Activated T-cell treated with anti-CD3 and anti-CD28 coated beads, Interleukin-2, amount 50 U/mL, for 72 hours (primary cell): ENCODE measurements around the gene SORCS3. TPM values are rescaled to one million over a fixed set of nuclear protein-coding genes. Genes with fewer than 3 reads are reported as not detected.

Source experiments
- ATAC-seq, 2 donors: fragments of 150-1000 bp; cut with Tn5 transposase; replicated peaks in 1 of 2; 2 replicates each; pipeline ENCODE4 v1.10.0; 2021; ENCODE audit warnings: moderate library complexity in 2 of 2, mild to moderate bottlenecking in 1 of 2
- DNase-seq, 2 donors: peaks; one replicate each; pipeline ENCODE4 v3.0.0; 2021 to 2022; ENCODE audit warnings: mixed read lengths in 1 of 2
- H3K27ac Mint-ChIP-seq: one replicate; pipeline ENCODE4 v1.8.0; 2022; ENCODE audit warnings: mild to moderate bottlenecking, moderate library complexity, mixed read lengths
- H3K27me3 Mint-ChIP-seq: one replicate; pipeline ENCODE4 v1.8.0; 2022; ENCODE audit warnings: low read depth, mixed read lengths
- H3K36me3 Mint-ChIP-seq, 2 donors: one replicate each; pipeline ENCODE4 v1.8.0; 2022; ENCODE audit warnings: mixed read lengths in 2 of 2, mild to moderate bottlenecking in 1 of 2; ENCODE audit not compliant: insufficient read depth in 2 of 2
- H3K4me1 Mint-ChIP-seq: one replicate; pipeline ENCODE4 v1.8.0; 2022; ENCODE audit warnings: low read depth, mixed read lengths
- H3K4me3 Mint-ChIP-seq, 2 donors: one replicate each; pipeline ENCODE4 v1.8.0; 2022; ENCODE audit warnings: mild to moderate bottlenecking in 2 of 2, mixed read lengths in 2 of 2, moderate library complexity in 2 of 2
- H3K9me3 Mint-ChIP-seq, 2 donors: one replicate each; pipeline ENCODE4 v1.8.0; 2022; ENCODE audit warnings: mixed read lengths in 2 of 2
- total RNA-seq, 2 donors: library from RNA; stranded (reverse); gene quantifications; one replicate each; pipeline ENCODE4 v1.2.3, GENCODE V29; 2022

The SORCS3 gene
- total RNA-seq, 2 donors from 2014 or later = not detected

- Mint-ChIP-seq H3K27me3 (no peaks in the 10 kb centered on the region), H3K9me3 (peaks cover 0 to under 1% of the 10 kb centered on the region in 2 donors), H3K4me1 (no peaks in the 10 kb centered on the region), H3K4me3 (no peak overlapping the region), H3K36me3 (no peaks in the 10 kb centered on the region), H3K27ac (no peak overlapping the region)
- DNase-seq = no peak
- no peak for ATAC-seq
These were observed 266.4 kb downstream of the SORCS3 start for GRCh38 chr10:104907521-104907920.

GRCh38 chr10:104908581-104908980 is 267.5 kb downstream of the SORCS3 start:
- Mint-ChIP-seq H3K27me3 (no peaks in the 10 kb centered on the region), H3K4me1 (no peaks in the 10 kb centered on the region), H3K36me3 (no peaks in the 10 kb centered on the region), H3K4me3 (no peak overlapping the region), H3K27ac (no peak overlapping the region), H3K9me3 (peaks cover 0 to 3% of the 10 kb centered on the region in 2 donors)
- DNase-seq (no peak), ATAC-seq (no peak)

GRCh38 chr10:104910712-104911111 is 269.6 kb downstream of the SORCS3 start:
- no peaks in the 10 kb centered on the region for H3K27me3 Mint-ChIP-seq
- no peak overlapping the region for H3K4me3 Mint-ChIP-seq

GRCh38 chr10:104913390-104913789 is 272.3 kb downstream of the SORCS3 start:
- no peak for ATAC-seq

More at GRCh38 chr10:104910712-104911111, 269.6 kb downstream of the SORCS3 start:
- no peak overlapping the region for H3K27ac Mint-ChIP-seq
- H3K36me3 Mint-ChIP-seq = no peaks in the 10 kb centered on the region
- H3K4me1 Mint-ChIP-seq = no peaks in the 10 kb centered on the region
- peaks cover 0 to 4% of the 10 kb centered on the region in 2 donors for H3K9me3 Mint-ChIP-seq
- ATAC-seq (no peak), DNase-seq (no peak)

GRCh38 chr10:104920476-104920875 is 279.4 kb downstream of the SORCS3 start:
- ATAC-seq (no peak), DNase-seq (no peak)
- Mint-ChIP-seq H3K4me1 (no peaks in the 10 kb centered on the region), H3K27me3 (no peaks in the 10 kb centered on the region), H3K4me3 (no peak overlapping the region), H3K36me3 (no peaks in the 10 kb centered on the region), H3K9me3 (no peaks in the 10 kb centered on the region), H3K27ac (no peak overlapping the region)

More at GRCh38 chr10:104913390-104913789, 272.3 kb downstream of the SORCS3 start:
- DNase-seq = no peak
- Mint-ChIP-seq H3K27ac (no peak overlapping the region), H3K36me3 (no peaks in the 10 kb centered on the region), H3K9me3 (peaks cover 0 to 4% of the 10 kb centered on the region in 2 donors), H3K27me3 (no peaks in the 10 kb centered on the region), H3K4me1 (no peaks in the 10 kb centered on the region), H3K4me3 (no peak overlapping the region)

GRCh38 chr10:104921763-104922162 is 280.7 kb downstream of the SORCS3 start:
- no peaks in the 10 kb centered on the region for H3K36me3 Mint-ChIP-seq
- H3K4me3 Mint-ChIP-seq = no peak overlapping the region
- no peak for DNase-seq
- ATAC-seq = no peak
- no peaks in the 10 kb centered on the region for H3K27me3 Mint-ChIP-seq
- no peaks in the 10 kb centered on the region for H3K4me1 Mint-ChIP-seq
- no peaks in the 10 kb centered on the region for H3K9me3 Mint-ChIP-seq
- no peak overlapping the region for H3K27ac Mint-ChIP-seq

GRCh38 chr10:104922810-104923209 is 281.7 kb downstream of the SORCS3 start:
- Mint-ChIP-seq H3K27ac (no peak overlapping the region), H3K36me3 (no peaks in the 10 kb centered on the region), H3K27me3 (no peaks in the 10 kb centered on the region), H3K4me3 (no peak overlapping the region), H3K9me3 (no peaks in the 10 kb centered on the region), H3K4me1 (no peaks in the 10 kb centered on the region)
- ATAC-seq = no peak
- no peak for DNase-seq

- Mint-ChIP-seq H3K27me3 (no peaks in the 10 kb centered on the region), H3K4me1 (no peaks in the 10 kb centered on the region), H3K4me3 (no peak overlapping the region), H3K36me3 (no peaks in the 10 kb centered on the region), H3K9me3 (no peaks in the 10 kb centered on the region), H3K27ac (no peak overlapping the region)
- DNase-seq (no peak), ATAC-seq (no peak)
These were observed 282.4 kb downstream of the SORCS3 start for GRCh38 chr10:104923501-104923900.

- no peaks in the 10 kb centered on the region for H3K9me3 Mint-ChIP-seq
- H3K4me3 Mint-ChIP-seq = no peak overlapping the region
- H3K4me1 Mint-ChIP-seq = no peaks in the 10 kb centered on the region
- DNase-seq = no peak
- no peaks in the 10 kb centered on the region for H3K36me3 Mint-ChIP-seq
- no peaks in the 10 kb centered on the region for H3K27me3 Mint-ChIP-seq
- ATAC-seq = no peak
- H3K27ac Mint-ChIP-seq = no peak overlapping the region
These were observed 283.2 kb downstream of the SORCS3 start for GRCh38 chr10:104924101-104924795.

GRCh38 chr10:104925232-104925851 is 284.3 kb downstream of the SORCS3 start:
- H3K27me3 Mint-ChIP-seq = no peaks in the 10 kb centered on the region
- peak; percentile 31 to 40 for DNase-seq
- H3K4me1 Mint-ChIP-seq = no peaks in the 10 kb centered on the region
- no peak overlapping the region for H3K27ac Mint-ChIP-seq
- no peak overlapping the region for H3K4me3 Mint-ChIP-seq
- H3K36me3 Mint-ChIP-seq = no peaks in the 10 kb centered on the region
- H3K9me3 Mint-ChIP-seq = no peaks in the 10 kb centered on the region
- ATAC-seq = peak in 1 of 2 donors; percentile 36

- Mint-ChIP-seq H3K9me3 (no peaks in the 10 kb centered on the region), H3K27me3 (no peaks in the 10 kb centered on the region), H3K4me1 (no peaks in the 10 kb centered on the region), H3K36me3 (no peaks in the 10 kb centered on the region), H3K27ac (no peak overlapping the region), H3K4me3 (no peak overlapping the region)
- ATAC-seq (no peak), DNase-seq (no peak)
These were observed 287.6 kb downstream of the SORCS3 start for GRCh38 chr10:104928734-104929133.

- DNase-seq (no peak), ATAC-seq (no peak)
- Mint-ChIP-seq H3K27me3 (no peaks in the 10 kb centered on the region), H3K9me3 (peaks cover 0 to 1% of the 10 kb centered on the region in 2 donors), H3K4me1 (peaks cover 6% of the 10 kb centered on the region), H3K36me3 (no peaks in the 10 kb centered on the region), H3K4me3 (no peak overlapping the region), H3K27ac (no peak overlapping the region)
These were observed 290.6 kb downstream of the SORCS3 start for GRCh38 chr10:104931612-104932134.

GRCh38 chr10:104935656-104936055 is 294.6 kb downstream of the SORCS3 start:
- ATAC-seq = no peak
- Mint-ChIP-seq H3K9me3 (peaks cover 0 to 1% of the 10 kb centered on the region in 2 donors), H3K27me3 (no peaks in the 10 kb centered on the region), H3K27ac (no peak overlapping the region), H3K36me3 (no peaks in the 10 kb centered on the region), H3K4me1 (peaks cover 6% of the 10 kb centered on the region), H3K4me3 (no peak overlapping the region)
- no peak for DNase-seq
